ENCODE results near the gene MYRIP.

The MYRIP gene

GRCh38 chr3:40102182-40102581, 292.8 kb downstream of the MYRIP start:
- no peaks in the 10 kb centered on the region for H3K36me3 ChIP-seq (replicated peaks)
- no peak overlapping the region for H3K27ac ChIP-seq
- in situ Hi-C loops (cut with HindIII; ENCODE audit: low pct_ligation_motif_present, low sequenced_read_pairs) = no loop called here
- DNase-seq = no peak
- TF ChIP-seq CTCF (IDR thresholded peaks at IDR 0.05; ENCODE audit: low read depth, low read length, missing control alignments) = no peak
- no peaks in the 10 kb centered on the region for H3K27me3 ChIP-seq (replicated peaks)
- no peak overlapping the region for H3K4me3 ChIP-seq (ENCODE audit: low read depth, low read length)

GRCh38 chr3:40103829-40104228, 294.4 kb downstream of the MYRIP start:
- in situ Hi-C loops (cut with HindIII; ENCODE audit: low pct_ligation_motif_present, low sequenced_read_pairs) = no loop called here
- no peak overlapping the region for H3K4me3 ChIP-seq (ENCODE audit: low read depth, low read length)
- TF ChIP-seq CTCF (IDR thresholded peaks at IDR 0.05; ENCODE audit: low read depth, low read length, missing control alignments) = no peak
- no peaks in the 10 kb centered on the region for H3K36me3 ChIP-seq (replicated peaks)
- DNase-seq = no peak
- H3K27me3 ChIP-seq (replicated peaks) = no peaks in the 10 kb centered on the region
- H3K27ac ChIP-seq = no peak overlapping the region

DNA sequence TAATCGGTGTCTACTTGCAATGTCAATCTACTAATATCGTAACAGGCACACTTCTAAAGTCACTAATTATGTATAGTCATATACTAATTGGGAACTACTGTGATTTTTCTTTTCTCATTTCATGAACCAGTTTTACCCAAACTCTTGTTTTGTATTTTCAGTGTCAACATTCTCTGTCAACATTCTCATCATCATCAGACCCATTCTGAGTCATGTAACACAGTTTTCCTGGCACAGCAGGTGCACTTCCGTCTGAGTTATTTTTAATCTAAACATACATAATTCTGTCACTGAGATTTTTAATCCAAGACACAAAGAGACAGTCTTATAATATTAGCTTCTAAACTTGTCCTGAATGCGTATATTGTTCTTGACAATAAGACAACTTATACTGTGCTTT, 295.0 kb downstream of the MYRIP start:
- Histone ChIP-seq H3K27ac (no peak overlapping the region), H3K4me3 (ENCODE audit: low read depth, low read length) (no peak overlapping the region), H3K36me3 (replicated peaks) (no peaks in the 10 kb centered on the region), H3K27me3 (replicated peaks) (no peaks in the 10 kb centered on the region)
- TF ChIP-seq CTCF (IDR thresholded peaks at IDR 0.05; ENCODE audit: low read depth, low read length, missing control alignments) = no peak
- no peak for DNase-seq
- in situ Hi-C loops (cut with HindIII; ENCODE audit: low pct_ligation_motif_present, low sequenced_read_pairs) = no loop called here

GRCh38 chr3:40108643-40109042, 299.2 kb downstream of the MYRIP start:
- H3K27ac ChIP-seq = no peak overlapping the region
- no peak overlapping the region for H3K4me3 ChIP-seq (ENCODE audit: low read depth, low read length)
- in situ Hi-C loops (cut with HindIII; ENCODE audit: low pct_ligation_motif_present, low sequenced_read_pairs) = no loop called here
- no peaks in the 10 kb centered on the region for H3K36me3 ChIP-seq (replicated peaks)
- DNase-seq = no peak
- no peak for TF ChIP-seq CTCF (IDR thresholded peaks at IDR 0.05; ENCODE audit: low read depth, low read length, missing control alignments)
- no peaks in the 10 kb centered on the region for H3K27me3 ChIP-seq (replicated peaks)

DNA sequence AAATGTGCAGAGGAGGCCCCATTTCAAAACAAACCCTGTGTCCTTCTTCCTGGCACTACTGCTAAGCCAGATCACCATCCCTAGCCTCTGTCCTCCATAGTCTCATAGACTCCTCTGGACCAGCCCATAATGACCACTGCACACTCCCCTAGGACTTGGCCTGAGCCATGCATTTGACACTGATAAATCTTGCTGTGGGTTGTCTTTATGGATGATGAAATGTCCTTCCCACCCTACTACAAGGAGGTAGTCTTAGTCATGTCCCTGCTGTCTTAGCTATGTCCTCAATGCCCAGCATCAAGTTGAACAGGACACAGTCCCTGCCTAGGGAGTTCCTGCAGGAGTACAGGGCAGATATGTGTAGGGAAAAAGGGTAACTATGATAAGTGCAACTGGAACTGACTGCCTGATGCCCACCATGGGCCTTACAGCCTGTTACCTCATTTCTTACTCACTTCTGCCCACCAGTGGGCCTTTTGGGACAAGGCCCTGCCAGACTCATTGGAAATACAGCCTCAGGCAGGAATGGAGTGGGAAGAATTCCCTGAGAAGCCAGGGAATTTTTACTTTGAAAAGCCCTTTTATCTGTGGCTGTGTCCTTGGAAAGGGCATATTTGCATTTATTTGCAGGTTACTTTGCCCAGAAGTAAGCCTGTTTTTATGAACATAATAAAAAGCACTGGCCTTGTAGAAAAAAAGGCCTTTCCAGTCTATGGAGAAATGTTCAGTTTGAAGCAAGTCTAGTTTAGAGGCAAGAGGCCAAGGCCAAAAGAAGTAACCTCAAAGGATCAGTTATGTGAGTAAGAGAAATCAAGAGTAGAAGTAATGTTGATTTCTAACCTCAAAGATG, 300.5 kb downstream of the MYRIP start:
- Histone ChIP-seq H3K4me3 (ENCODE audit: low read depth, low read length) (no peak overlapping the region), H3K27me3 (replicated peaks) (no peaks in the 10 kb centered on the region), H3K36me3 (replicated peaks) (no peaks in the 10 kb centered on the region), H3K27ac (no peak overlapping the region)
- DNase-seq = no peak
- TF ChIP-seq CTCF (IDR thresholded peaks at IDR 0.05; ENCODE audit: low read depth, low read length, missing control alignments) = peak; percentile 57
- in situ Hi-C loops (cut with HindIII; ENCODE audit: low pct_ligation_motif_present, low sequenced_read_pairs) = no loop called here

Measured in brain microvascular endothelial cell (primary cell).